GM23338 (cell line): ENCODE results near the gene SLC6A7.

ENCODE experiments used
- CREB1 ChIP-seq: fragments of 250-450 bp; sonication (Bioruptor Pico); IDR thresholded peaks from 2 replicates; pipeline ENCODE4 v1.5.0; 2020; ENCODE audit warnings: low read depth, mild to moderate bottlenecking, moderate library complexity
- TF ChIP-seq, protein P1 (sequence below), 2 experiments: fragments of 200-600 bp in 1 of 2; sonication (generic) in 1 of 2; conservative IDR thresholded peaks; 2 replicates each; pipeline versions ENCODE4 v1.5.1 to v1.6.1; 2016 to 2017; ENCODE audit warnings: antibody characterized with exemption in 2 of 2, low read depth in 2 of 2, mild to moderate bottlenecking in 2 of 2, moderate library complexity in 1 of 2

DNA sequence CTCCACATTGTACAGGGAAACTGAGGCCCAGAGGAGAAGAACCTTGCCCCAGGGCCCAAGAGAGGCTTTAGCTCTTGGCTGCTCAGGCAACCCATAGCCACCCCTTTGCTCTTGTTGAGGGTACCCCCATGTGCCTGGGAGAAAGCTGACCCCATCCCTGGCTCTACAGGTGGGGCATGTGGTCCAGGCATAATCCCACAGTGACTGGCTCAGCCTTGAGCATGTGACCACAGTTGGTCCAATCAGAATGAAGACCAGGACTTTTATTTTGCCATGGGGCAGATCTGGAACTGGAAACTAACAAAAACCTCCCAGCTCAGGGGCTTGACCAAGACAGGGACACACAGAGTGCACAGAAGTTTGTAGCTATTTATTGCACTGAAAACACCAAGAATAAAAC lies 29.3 kb downstream of the SLC6A7 start:
- TF ChIP-seq, protein P1, sequence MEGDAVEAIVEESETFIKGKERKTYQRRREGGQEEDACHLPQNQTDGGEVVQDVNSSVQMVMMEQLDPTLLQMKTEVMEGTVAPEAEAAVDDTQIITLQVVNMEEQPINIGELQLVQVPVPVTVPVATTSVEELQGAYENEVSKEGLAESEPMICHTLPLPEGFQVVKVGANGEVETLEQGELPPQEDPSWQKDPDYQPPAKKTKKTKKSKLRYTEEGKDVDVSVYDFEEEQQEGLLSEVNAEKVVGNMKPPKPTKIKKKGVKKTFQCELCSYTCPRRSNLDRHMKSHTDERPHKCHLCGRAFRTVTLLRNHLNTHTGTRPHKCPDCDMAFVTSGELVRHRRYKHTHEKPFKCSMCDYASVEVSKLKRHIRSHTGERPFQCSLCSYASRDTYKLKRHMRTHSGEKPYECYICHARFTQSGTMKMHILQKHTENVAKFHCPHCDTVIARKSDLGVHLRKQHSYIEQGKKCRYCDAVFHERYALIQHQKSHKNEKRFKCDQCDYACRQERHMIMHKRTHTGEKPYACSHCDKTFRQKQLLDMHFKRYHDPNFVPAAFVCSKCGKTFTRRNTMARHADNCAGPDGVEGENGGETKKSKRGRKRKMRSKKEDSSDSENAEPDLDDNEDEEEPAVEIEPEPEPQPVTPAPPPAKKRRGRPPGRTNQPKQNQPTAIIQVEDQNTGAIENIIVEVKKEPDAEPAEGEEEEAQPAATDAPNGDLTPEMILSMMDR (conservative IDR thresholded peaks at IDR 0.05; ENCODE audit: low read depth in 2 of 2): no peak
- TF ChIP-seq CREB1 (CRISPR knock-in tag): no peak
